H9 (cell line): ENCODE measurements around the gene PPARA. TPM values are rescaled to one million over a fixed set of nuclear protein-coding genes. Genes with fewer than 3 reads are reported as not detected.

Source experiments
- DNase-seq: peaks from one replicate; pipeline ENCODE4 v3.0.0-alpha.2; 2017
- H2AFZ ChIP-seq: one replicate; pipeline ENCODE4 v1.6.1; 2013; ENCODE audit warnings: mild to moderate bottlenecking, low read length, control low read depth, moderate library complexity
- H2AK5ac ChIP-seq: 2 replicates; pipeline ENCODE4 v1.6.1; 2013; ENCODE audit warnings: low read length, control low read depth, mixed read lengths; ENCODE audit not compliant: insufficient read length
- H2BK120ac ChIP-seq: one replicate; pipeline ENCODE4 v1.6.1; 2013; ENCODE audit warnings: low read depth, mild to moderate bottlenecking, low read length, control low read depth, inconsistent platforms; ENCODE audit not compliant: poor library complexity, severe bottlenecking
- H2BK12ac ChIP-seq: 2 replicates; pipeline ENCODE4 v1.6.1; 2013; ENCODE audit warnings: low read length, control low read depth, mixed read lengths, low read depth; ENCODE audit not compliant: insufficient read length
- H2BK15ac ChIP-seq: 2 replicates; pipeline ENCODE4 v1.6.1; 2013; ENCODE audit warnings: low read depth, low read length, control low read depth
- H2BK20ac ChIP-seq: one replicate; pipeline ENCODE4 v1.6.1; 2013; ENCODE audit warnings: low read depth, mild to moderate bottlenecking, low read length, control low read depth, inconsistent platforms; ENCODE audit not compliant: poor library complexity, severe bottlenecking
- H2BK5ac ChIP-seq: 2 replicates; pipeline ENCODE4 v1.6.1; 2013; ENCODE audit warnings: low read length, control low read depth, mixed read lengths; ENCODE audit not compliant: insufficient read length
- H3K14ac ChIP-seq: 2 replicates; pipeline ENCODE4 v1.6.1; 2013; ENCODE audit warnings: low read length, control low read depth; ENCODE audit not compliant: insufficient read depth
- H3K18ac ChIP-seq: 2 replicates; pipeline ENCODE4 v1.6.1; 2013; ENCODE audit warnings: low read depth, mild to moderate bottlenecking, mixed read lengths, low read length, control low read depth; ENCODE audit not compliant: insufficient read length
- H3K23ac ChIP-seq: 2 replicates; pipeline ENCODE4 v1.6.1; 2013; ENCODE audit warnings: low read length, control low read depth, mixed read lengths, low read depth; ENCODE audit not compliant: insufficient read length
- H3K23me2 ChIP-seq: 2 replicates; pipeline ENCODE4 v1.6.1; 2013; ENCODE audit warnings: low read depth, mild to moderate bottlenecking, mixed read lengths, low read length, control low read depth; ENCODE audit not compliant: insufficient read length, poor library complexity, severe bottlenecking
- H3K27ac ChIP-seq: 2 replicates; pipeline ENCODE4 v1.5.1; 2013; ENCODE audit warnings: low read length, control low read depth, mixed read lengths, low read depth; ENCODE audit not compliant: insufficient read length
- H3K27me3 ChIP-seq: 2 replicates; pipeline ENCODE4 v1.6.1; 2013; ENCODE audit warnings: low read length, control low read depth, inconsistent platforms; ENCODE audit not compliant: insufficient read depth
- H3K4ac ChIP-seq: 2 replicates; pipeline ENCODE4 v1.6.1; 2013; ENCODE audit warnings: low read depth, mild to moderate bottlenecking, control low read depth, inconsistent platforms, low read length, moderate library complexity
- H3K4me1 ChIP-seq: 2 replicates; pipeline ENCODE4 v1.6.1; 2013; ENCODE audit warnings: low read length, control low read depth, inconsistent platforms; ENCODE audit not compliant: insufficient read depth
- H3K4me2 ChIP-seq: 2 replicates; pipeline ENCODE4 v1.6.1; 2013; ENCODE audit warnings: low read length, control low read depth, mixed read lengths; ENCODE audit not compliant: insufficient read length, insufficient read depth
- H3K56ac ChIP-seq: 2 replicates; pipeline ENCODE4 v1.6.1; 2013; ENCODE audit warnings: low read depth, mild to moderate bottlenecking, mixed read lengths, low read length, control low read depth; ENCODE audit not compliant: insufficient read length
- H3K79me1 ChIP-seq: 2 replicates; pipeline ENCODE4 v1.6.1; 2013; ENCODE audit warnings: low read depth, mild to moderate bottlenecking, moderate library complexity, low read length, control low read depth, inconsistent platforms; ENCODE audit not compliant: insufficient read depth, poor library complexity, severe bottlenecking
- H3K79me2 ChIP-seq: 2 replicates; pipeline ENCODE4 v1.6.1; 2013; ENCODE audit warnings: low read length, control low read depth, inconsistent platforms; ENCODE audit not compliant: insufficient read depth
- H3K9ac ChIP-seq: 2 replicates; pipeline ENCODE4 v1.6.1; 2013; ENCODE audit warnings: low read length, control low read depth, mixed read lengths; ENCODE audit not compliant: insufficient read length; ENCODE audit errors: extremely low read depth
- H3K9me3 ChIP-seq: one replicate; pipeline ENCODE4 v1.6.1; 2013; ENCODE audit warnings: low read depth, low read length, inconsistent platforms; ENCODE audit not compliant: control insufficient read depth
- H3T11ph ChIP-seq: one replicate; pipeline ENCODE4 v1.6.1; 2013; ENCODE audit warnings: mild to moderate bottlenecking, low read length, control low read depth, inconsistent platforms
- H4K20me1 ChIP-seq: one replicate; pipeline ENCODE4 v1.6.1; 2013; ENCODE audit not compliant: control insufficient read depth, insufficient read length, insufficient read depth
- H4K5ac ChIP-seq: 2 replicates; pipeline ENCODE4 v1.6.1; 2013; ENCODE audit warnings: low read depth, mild to moderate bottlenecking, mixed read lengths, low read length, control low read depth; ENCODE audit not compliant: insufficient read length
- H4K8ac ChIP-seq: replicated peaks from 2 replicates; pipeline ENCODE4 v1.6.1; 2013; ENCODE audit warnings: low read length, control low read depth, mixed read lengths, low read depth; ENCODE audit not compliant: insufficient read length
- H4K91ac ChIP-seq: 2 replicates; pipeline ENCODE4 v1.6.1; 2013; ENCODE audit warnings: low read depth, mild to moderate bottlenecking, moderate library complexity, mixed read lengths, low read length, control low read depth; ENCODE audit not compliant: insufficient read length
- H3K27ac Mint-ChIP-seq, 3 experiments: 2 replicates in 2 of 3; 3 replicates in 1 of 3; pipeline ENCODE4 v1.8.0; 2020 to 2021; ENCODE audit warnings: mixed read lengths in 3 of 3, mild to moderate bottlenecking in 1 of 3, moderate library complexity in 1 of 3
- H3K27me3 Mint-ChIP-seq: 2 replicates; pipeline ENCODE4 v1.8.0; 2021; ENCODE audit warnings: low read depth, mild to moderate bottlenecking, moderate library complexity, mixed read lengths
- H3K36me3 Mint-ChIP-seq, 3 experiments: 2 replicates in 2 of 3; 3 replicates in 1 of 3; pipeline ENCODE4 v1.8.0; 2020 to 2021; ENCODE audit warnings: low read depth in 3 of 3, mixed read lengths in 3 of 3; ENCODE audit not compliant: insufficient read depth in 1 of 3
- H3K4me1 Mint-ChIP-seq, 2 experiments: 2 replicates each; pipeline ENCODE4 v1.8.0; 2020; ENCODE audit warnings: mixed read lengths in 2 of 2
- H3K4me3 Mint-ChIP-seq, 2 experiments: 2 replicates in 1 of 2; 3 replicates in 1 of 2; pipeline ENCODE4 v1.8.0; 2020 to 2021; ENCODE audit warnings: mild to moderate bottlenecking in 2 of 2, mixed read lengths in 2 of 2, moderate library complexity in 1 of 2
- H3K9me3 Mint-ChIP-seq, 2 experiments: 2 replicates in 1 of 2; 3 replicates in 1 of 2; pipeline ENCODE4 v1.8.0; 2020; ENCODE audit warnings: mild to moderate bottlenecking in 2 of 2, mixed read lengths in 2 of 2, moderate library complexity in 1 of 2
- WGBS: extraction: QIAGEN DNeasy Blood & Tissue Kit; methylation state at CpG from one replicate; pipeline ENCODE4 v1.1.7; 2013; ENCODE audit warnings: missing lambda C conversion rate, low lambda C conversion rate, mixed read lengths; ENCODE audit not compliant: insufficient read length; ENCODE audit errors: extremely low coverage; 5-methylcytosine and 5-hydroxymethylcytosine counted together
- total RNA-seq: library from RNA; stranded (reverse); gene quantifications from 2 replicates; pipeline ENCODE4 v1.2.1, GENCODE V29; 2021
- TF ChIP-seq, protein P1 (sequence below): fragments of 200-600 bp; sonication (generic); conservative IDR thresholded peaks from 3 replicates; pipeline ENCODE4 v1.8.0; 2021; ENCODE audit warnings: antibody characterized with exemption, mild to moderate bottlenecking

The PPARA gene
- total RNA-seq, 1 experiment from 2014 or later: 7.3 TPM

DNA sequence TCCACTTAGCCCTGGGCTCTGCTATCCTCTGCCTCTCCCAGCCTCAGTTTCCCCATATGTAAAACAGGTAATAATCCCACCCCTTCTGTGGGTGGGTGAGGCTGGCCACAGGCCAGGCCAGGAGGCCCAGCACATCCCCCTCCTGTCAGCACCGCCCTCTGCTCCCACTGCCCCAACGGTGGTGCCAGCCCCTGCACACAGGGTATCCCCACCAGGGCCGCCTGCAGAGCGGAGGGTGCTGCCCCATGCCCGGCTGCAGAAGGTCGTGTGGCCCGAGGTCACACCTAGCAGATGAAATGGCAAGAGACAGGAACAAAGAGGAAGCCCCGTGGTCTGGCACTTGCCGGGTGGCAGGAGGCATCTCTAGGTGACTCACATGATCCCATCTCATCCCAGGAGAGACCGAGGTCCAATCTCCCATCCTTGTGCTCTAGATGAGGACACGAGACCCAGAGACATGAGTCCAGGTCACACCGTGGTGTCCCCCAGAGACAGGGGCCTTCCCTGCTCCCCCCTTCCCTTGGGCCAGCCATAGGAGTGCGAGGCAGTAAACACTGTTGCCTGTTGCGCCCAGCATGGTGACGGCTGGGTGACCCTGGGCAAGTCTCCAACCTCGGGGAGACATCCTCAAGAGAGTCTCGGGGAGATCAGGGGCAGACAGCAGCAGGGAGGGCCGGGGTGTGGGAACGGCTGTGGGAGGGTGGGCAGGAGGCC lies 27.2 kb upstream of the PPARA start:
- H3K36me3 Mint-ChIP-seq: no peaks in the 10 kb centered on the region
- no peak overlapping the region for H3K4me2 ChIP-seq
- no peaks in the 10 kb centered on the region for H3K9me3 ChIP-seq
- no peak overlapping the region for H2AFZ ChIP-seq
- no peak overlapping the region for H3K18ac ChIP-seq
- H2BK5ac ChIP-seq: no peak overlapping the region
- no peak overlapping the region for H2AK5ac ChIP-seq
- TF ChIP-seq, protein P1, sequence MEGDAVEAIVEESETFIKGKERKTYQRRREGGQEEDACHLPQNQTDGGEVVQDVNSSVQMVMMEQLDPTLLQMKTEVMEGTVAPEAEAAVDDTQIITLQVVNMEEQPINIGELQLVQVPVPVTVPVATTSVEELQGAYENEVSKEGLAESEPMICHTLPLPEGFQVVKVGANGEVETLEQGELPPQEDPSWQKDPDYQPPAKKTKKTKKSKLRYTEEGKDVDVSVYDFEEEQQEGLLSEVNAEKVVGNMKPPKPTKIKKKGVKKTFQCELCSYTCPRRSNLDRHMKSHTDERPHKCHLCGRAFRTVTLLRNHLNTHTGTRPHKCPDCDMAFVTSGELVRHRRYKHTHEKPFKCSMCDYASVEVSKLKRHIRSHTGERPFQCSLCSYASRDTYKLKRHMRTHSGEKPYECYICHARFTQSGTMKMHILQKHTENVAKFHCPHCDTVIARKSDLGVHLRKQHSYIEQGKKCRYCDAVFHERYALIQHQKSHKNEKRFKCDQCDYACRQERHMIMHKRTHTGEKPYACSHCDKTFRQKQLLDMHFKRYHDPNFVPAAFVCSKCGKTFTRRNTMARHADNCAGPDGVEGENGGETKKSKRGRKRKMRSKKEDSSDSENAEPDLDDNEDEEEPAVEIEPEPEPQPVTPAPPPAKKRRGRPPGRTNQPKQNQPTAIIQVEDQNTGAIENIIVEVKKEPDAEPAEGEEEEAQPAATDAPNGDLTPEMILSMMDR: no peak
- H4K91ac ChIP-seq: no peak overlapping the region
- no peak overlapping the region for H3K56ac ChIP-seq
- no peaks in the 10 kb centered on the region for H3K4me1 ChIP-seq
- no peaks in the 10 kb centered on the region for H4K20me1 ChIP-seq
- H3K27ac Mint-ChIP-seq: no peak overlapping the region
- H3K79me1 ChIP-seq: no peaks in the 10 kb centered on the region
- no peak for DNase-seq
- no peak overlapping the region for H3K4ac ChIP-seq
- no peak overlapping the region for H2BK20ac ChIP-seq
- no peak overlapping the region for H4K5ac ChIP-seq
- H3K4me3 Mint-ChIP-seq: no peak overlapping the region
- WGBS: no CpG with 5 or more reads among the region's 19 CpGs
- H3K27ac ChIP-seq: no peak overlapping the region
- H3K27me3 Mint-ChIP-seq: peaks cover 6% of the 10 kb centered on the region
- H2BK15ac ChIP-seq: no peak overlapping the region
- no peak overlapping the region for H3T11ph ChIP-seq
- no peak overlapping the region for H3K23ac ChIP-seq
- no peak overlapping the region for H4K8ac ChIP-seq
- no peak overlapping the region for H2BK12ac ChIP-seq
- H3K4me1 Mint-ChIP-seq: peaks cover 0 to 5% of the 10 kb centered on the region in 2 experiments; a peak in 1 of 4 replicates
- no peaks in the 10 kb centered on the region for H3K79me2 ChIP-seq
- no peak overlapping the region for H2BK120ac ChIP-seq
- no peak overlapping the region for H3K9ac ChIP-seq
- no peaks in the 10 kb centered on the region for H3K23me2 ChIP-seq
- no peak overlapping the region for H3K14ac ChIP-seq
- H3K27me3 ChIP-seq: no peaks in the 10 kb centered on the region
- no peaks in the 10 kb centered on the region for H3K9me3 Mint-ChIP-seq
